Activated CD4-positive, alpha-beta T cell treated with anti-CD3 and anti-CD28 coated beads, Interleukin-2, amount 50 U/mL, for 16 hours (primary cell): Measurements from ENCODE around the gene XRCC2.
"Not testable (repeated sequence)": the region's sequence is repeated elsewhere in the genome, so short reads cannot be mapped to it uniquely, and the experiment has no call there.

Source experiments
- DNase-seq: peaks from one replicate; pipeline ENCODE4 v3.0.0-alpha.2; 2020

The XRCC2 gene

DNA sequence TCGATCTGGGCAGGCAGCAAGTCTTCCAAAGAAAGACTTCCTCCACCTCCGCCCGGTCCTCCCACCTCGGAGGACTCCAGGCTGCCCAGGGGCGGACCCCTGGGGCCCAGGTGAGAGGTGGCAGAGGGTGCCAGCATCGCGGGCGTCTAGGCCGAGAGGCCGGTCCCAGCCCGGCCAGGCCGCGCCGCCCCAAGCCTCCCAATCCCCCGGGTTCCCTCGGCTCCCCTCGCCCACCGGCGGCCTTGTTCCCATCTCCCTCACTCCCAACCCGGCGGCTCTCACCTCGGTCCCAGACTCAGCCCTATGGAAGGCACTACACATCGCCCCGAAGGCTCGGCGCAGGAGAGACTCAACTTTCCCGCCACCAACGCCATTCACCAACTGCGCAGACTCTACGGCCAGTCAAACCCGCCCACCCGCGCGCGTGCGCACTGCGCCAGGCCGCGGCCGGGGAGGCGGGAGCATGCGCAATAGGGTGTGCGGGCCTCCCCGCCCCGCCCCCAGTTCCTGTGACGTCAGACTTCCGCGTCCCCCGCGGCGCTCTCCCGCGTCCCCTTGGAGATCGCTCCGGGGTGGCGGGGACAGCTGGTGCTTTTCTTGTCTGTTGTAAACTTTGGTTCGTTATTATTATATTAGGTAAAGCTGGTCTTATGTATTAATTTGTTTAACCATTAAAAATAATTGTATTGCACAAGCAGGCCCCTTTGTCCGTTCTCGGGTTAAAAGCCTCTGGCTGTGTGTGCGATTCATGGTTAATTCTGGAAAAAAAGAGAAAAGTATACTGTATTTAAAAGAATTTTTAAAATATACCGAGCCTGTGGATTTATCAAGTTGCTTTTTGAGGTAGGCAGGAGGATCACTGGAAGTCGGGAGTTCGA, at the start of gene XRCC2:
TSS of gene XRCC2 (minus strand) at position 383 of the 878 bp plus-strand sequence. CDS start at position 321, 62 bp downstream.
- peak; percentile 94 for DNase-seq

DNA sequence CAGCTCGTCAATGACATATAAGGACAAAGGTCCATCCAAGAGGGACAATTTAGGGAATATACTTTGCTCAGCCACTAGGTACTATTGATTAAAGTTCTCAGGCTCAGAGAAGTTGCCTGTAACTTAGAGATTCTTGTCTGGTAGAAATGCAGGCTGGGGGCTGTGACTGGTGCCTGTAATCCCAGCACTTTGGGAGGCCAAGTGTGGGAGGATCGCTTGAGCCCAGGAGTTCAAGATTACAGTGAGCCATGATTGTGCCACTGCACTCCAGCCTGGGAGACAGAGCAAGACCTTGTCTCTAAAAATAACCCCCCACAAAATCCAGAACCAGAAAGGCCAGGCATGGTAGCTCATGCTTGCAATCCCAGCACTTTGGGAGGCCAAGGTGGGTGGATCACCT, 47.4 kb upstream of the XRCC2 start:
- DNase-seq = no peak

GRCh38 chr7:152712412-152713042, 36.6 kb upstream of the XRCC2 start:
- DNase-seq = not testable (repeated sequence)

GRCh38 chr7:152711444-152711944, 35.6 kb upstream of the XRCC2 start:
- DNase-seq = no peak

GRCh38 chr7:152710153-152710442, 34.2 kb upstream of the XRCC2 start:
- no peak for DNase-seq

DNA sequence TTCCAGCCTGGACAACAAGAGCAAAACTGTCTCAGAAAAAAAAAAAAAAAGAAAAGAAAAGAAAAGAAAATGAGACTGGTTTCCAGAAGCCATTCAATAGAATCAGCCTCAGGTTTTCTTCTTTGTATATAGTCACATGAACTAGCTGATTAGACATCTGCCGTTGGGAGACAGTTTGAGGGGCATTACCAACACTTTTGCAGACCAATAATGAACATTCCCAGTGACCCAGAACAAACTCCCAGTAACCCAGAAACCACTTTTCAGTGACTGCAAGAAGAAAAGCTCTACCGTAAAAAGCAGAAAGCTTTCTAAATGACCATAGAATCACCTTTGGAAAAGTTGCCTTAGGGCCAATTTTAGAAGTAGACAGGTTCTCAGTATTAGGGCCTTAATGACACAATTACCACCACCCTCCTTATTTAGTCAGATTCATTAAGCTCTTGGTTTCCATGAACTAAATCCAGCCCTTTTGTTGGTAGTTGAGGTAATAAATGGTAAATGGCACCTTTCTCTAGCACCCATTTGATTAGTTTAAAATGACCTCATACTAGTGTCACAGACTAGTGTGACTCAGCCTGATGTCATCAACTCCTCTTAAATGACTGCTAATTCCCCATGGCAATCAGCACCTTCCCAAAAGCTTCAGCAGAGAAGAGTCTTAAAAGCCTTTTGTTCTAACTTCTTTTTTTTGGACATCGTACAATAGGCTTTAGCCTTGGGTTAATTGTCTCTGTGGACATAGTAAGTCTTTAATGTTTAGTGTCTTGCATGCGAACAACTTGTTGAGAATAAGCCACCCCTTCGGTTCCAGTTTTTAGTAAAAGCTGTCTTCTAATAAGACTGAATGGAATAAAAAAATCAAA, 33.6 kb upstream of the XRCC2 start:
- DNase-seq = no peak

GRCh38 chr7:152704796-152705384, 28.9 kb upstream of the XRCC2 start:
- no peak for DNase-seq

GRCh38 chr7:152699079-152699478, 23.1 kb upstream of the XRCC2 start:
- no peak for DNase-seq

GRCh38 chr7:152697268-152697974, 21.5 kb upstream of the XRCC2 start:
- DNase-seq = not testable (repeated sequence)

- not testable (repeated sequence) for DNase-seq
Observed at GRCh38 chr7:152692196-152692595, 16.3 kb upstream of the XRCC2 start.

DNA sequence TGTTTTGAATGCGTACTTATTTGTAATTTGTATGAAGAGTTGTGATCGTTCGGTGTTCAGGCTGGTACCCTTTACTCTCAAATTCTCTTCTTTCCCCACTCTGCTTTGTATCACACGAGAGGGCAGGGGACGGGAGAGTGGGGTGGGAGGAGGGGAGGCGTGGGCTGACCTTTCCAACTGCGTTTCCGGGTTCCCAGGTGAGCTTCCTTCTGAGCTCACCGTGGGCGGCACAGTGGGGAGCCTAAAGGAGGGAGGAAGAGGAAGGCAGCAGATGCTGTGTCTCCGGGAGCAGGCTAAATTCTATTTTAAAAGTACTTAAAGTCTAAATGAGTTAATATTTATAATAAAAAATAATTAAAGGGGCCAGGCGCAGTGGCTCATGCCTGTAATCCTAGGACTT, 7.4 kb upstream of the XRCC2 start:
- DNase-seq = no peak

- no peak for DNase-seq
Observed at GRCh38 chr7:152677808-152678670, 2.1 kb upstream of the XRCC2 start.

DNA sequence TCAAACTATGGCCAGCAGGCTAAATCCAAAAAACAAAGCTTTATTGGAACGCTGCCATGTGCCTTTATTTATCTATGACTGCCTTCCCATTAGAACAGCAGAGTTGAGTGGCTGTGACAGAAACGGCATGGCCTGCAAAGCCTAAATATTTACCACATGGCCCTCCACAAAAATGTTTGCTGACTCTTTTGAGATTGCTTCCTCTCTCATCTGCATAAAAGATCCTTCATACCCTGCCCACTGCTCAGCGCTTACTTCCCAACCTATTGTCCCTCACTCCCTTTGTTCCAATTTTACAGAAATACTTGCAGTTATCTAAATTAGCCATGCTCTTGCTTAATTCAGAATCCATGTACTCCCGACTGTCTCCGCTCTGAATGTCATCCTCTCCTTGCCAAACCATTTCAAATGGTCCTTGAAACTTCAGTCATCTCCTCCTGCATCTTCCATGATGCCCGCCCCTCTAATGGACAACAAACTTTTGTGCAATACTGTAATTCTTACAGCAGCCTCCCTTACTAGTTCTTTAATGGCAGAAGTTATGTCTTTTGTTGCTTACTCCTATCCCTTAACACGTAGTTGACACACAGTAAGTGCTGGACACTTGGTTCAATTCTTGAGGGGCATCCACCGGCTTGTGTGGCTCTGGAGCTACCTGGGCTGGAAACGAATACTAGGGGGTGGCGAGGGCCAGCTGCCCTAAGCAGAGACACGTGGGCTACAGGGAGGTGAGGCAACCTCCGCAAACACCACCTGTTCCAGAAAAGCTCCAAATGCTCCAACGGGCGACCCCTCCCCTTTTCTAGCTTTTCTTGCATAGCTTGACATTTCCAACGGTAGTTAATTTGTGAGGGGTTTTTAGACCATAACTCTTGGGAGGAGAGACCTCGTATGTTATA, 832 bp downstream of the XRCC2 start:
- DNase-seq = peak; percentile 29

- no peak for DNase-seq
Observed at GRCh38 chr7:152673897-152674296, 2.0 kb downstream of the XRCC2 start.

DNA sequence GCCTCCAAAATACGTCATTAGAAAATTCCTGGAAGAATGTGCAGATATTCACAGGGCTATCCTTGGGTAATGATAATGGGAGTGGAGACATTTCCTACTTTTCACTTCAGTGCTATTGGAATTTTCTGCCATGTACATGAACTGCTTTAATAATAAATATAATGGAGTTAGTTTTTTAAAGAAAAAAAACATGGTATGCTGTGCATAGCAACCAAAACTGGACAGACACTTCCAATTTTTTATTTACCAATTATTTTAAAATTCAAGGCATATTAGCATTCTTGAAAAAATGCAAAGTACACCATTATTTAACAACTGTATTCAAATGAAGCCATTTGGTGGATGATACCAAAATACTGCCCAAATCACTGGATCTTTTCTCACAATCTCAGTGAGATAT, 3.3 kb downstream of the XRCC2 start:
- no peak for DNase-seq

GRCh38 chr7:152669758-152670157, 6.2 kb downstream of the XRCC2 start:
- DNase-seq = no peak

GRCh38 chr7:152668975-152669374, 7.0 kb downstream of the XRCC2 start:
- no peak for DNase-seq

DNA sequence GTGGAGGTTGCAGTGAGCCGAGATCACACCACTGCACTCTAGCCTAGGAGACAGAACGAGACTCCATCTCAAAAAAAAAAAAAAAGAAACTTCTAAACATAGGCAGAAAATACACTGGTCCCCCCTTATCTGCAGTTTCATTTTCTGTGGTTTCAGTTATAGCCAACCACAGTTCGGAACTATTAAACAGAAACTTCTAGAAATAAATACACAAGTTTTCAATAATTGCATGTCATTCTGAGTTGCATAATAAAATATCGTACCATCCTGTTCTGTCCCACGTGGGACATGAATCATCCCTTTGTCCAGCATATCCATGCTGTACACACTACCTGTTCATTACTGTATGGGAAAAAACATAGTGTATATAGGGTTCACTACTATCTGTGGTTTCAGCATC, 8.0 kb downstream of the XRCC2 start:
- no peak for DNase-seq

GRCh38 chr7:152666078-152666477, 9.9 kb downstream of the XRCC2 start:
- no peak for DNase-seq

GRCh38 chr7:152664636-152665035, 11.3 kb downstream of the XRCC2 start:
- no peak for DNase-seq
